GM19468 (cell line): ENCODE measurements around the gene GAB3.
"Not testable (repeated sequence)": the region's sequence is repeated elsewhere in the genome, so short reads cannot be mapped to it uniquely, and the experiment has no call there.

Experiments
- ATAC-seq: cut with Tn5 transposase; IDR thresholded peaks from one replicate; pipeline ENCODE4 v1.9.1; 2021; ENCODE audit warnings: mild to moderate bottlenecking, moderate library complexity, moderate number of reproducible peaks; ENCODE audit not compliant: unreplicated experiment; ENCODE audit errors: extremely low read depth

GAB3 gene

GRCh38 chrX:154727418-154727817 is 23.5 kb downstream of the GAB3 start:
- no peak for ATAC-seq

GRCh38 chrX:154724993-154725756 is 25.7 kb downstream of the GAB3 start:
- ATAC-seq: no peak

GRCh38 chrX:154721155-154721554 is 29.7 kb downstream of the GAB3 start:
- ATAC-seq: no peak

DNA sequence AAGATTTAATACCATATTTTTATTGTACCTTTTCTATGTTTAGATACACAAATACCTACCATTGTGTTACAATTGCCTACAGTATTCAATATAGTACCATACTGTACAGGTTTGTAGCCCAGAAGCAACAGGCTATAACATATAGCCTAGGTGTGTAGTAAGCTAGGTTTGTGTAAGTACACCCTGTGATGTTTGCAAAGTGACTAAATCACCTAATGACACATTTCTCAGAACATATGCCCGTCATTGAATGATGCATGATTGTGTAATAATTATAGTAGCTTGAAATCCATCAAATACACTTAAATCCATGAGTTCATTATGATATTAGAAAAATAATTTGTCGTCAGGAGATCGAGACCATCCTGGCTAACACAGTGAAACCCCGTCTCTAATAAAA is 30.8 kb downstream of the GAB3 start:
- no peak for ATAC-seq

DNA sequence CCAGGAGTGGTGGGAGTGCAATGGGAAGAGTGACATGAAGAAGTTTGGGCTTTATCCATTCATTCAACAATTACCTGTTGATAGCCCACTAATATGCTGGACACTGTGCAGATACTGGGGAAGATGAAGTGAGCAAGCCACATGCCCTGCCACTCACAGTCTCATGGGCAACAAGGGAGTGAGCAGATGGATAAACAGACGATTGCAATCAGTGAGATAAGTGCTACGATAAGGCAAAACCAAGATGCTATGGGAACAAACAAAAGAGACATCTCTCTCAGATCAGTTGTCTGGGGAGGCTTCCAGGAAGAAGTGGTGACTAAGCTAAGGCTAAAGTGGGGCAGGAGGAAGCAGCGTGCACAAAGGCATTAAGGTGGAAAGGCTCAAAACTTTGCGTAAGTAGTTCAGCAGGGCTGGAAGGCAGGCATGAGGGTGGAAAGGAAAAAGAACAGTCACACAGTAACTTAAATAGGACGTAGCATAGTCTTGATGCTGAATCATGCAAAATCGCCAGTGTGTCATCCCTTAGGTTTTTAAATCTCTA is 31.7 kb downstream of the GAB3 start:
- ATAC-seq: no peak

GRCh38 chrX:154718616-154719015 is 32.3 kb downstream of the GAB3 start:
- ATAC-seq: no peak

DNA sequence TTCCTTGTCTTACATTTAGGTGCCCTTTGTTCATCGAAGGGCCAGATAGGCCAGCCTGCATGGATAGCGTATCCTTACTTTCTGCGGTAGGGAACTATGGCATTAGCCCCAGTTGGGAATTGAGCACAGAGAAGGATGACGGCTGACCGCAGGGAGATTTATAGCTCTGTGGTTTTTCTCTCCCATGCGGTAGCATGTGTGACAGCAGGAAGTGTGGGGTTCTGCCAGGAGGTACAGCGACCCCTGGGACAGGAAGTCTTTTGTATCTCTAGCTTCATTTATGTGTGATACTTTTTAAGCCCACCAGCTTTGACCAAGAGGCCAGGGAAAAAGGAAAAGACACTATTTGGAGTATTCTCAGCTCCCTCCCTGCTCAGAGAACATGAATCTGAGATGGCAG is 33.1 kb downstream of the GAB3 start:
- ATAC-seq: no peak

DNA sequence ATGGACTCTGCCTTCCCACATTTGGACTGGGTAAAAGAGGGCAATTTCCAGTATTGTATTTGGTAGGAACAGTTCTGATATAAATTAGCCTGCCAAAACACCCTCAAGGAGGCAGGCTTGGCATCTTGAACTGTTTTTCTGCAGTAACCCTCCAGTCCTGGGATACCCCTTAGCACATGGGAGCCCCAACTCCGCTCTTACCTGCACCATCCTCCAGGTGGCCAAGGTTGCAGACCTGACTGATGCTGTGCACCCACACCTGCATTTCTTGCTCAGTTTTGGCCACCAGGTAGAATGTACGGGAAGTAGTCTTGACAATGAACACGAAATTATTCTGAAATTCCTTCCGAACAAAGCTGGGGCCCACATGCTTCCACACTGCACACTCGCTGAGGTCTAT is 35.1 kb downstream of the GAB3 start:
- no peak for ATAC-seq

GRCh38 chrX:154714925-154715324 is 36.0 kb downstream of the GAB3 start:
- ATAC-seq: peak; percentile 43

GRCh38 chrX:154712781-154713740 is 37.8 kb downstream of the GAB3 start:
- ATAC-seq: peak; percentile 47

DNA sequence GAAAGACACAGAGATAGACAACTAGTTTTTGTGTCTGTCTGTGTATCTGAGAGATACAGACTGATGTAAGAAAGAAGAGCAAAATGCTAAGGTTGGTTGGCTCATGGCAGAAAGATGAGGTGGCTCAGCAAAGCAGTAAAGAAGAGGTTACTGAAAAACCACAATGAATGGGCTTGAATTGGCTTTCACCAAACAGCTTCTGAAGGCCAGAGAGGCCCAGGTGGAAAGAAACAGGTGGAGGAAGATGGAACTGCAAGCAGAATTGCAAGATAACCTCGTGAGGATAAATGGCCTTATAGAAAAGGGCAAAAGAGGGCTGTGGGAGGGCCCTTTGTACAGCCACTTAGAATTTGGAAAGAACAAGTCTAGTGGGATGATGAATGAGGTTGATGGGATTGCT is 39.6 kb downstream of the GAB3 start:
- ATAC-seq: no peak

- ATAC-seq: no peak
Observed at GRCh38 chrX:154710309-154710708, 40.6 kb downstream of the GAB3 start.

DNA sequence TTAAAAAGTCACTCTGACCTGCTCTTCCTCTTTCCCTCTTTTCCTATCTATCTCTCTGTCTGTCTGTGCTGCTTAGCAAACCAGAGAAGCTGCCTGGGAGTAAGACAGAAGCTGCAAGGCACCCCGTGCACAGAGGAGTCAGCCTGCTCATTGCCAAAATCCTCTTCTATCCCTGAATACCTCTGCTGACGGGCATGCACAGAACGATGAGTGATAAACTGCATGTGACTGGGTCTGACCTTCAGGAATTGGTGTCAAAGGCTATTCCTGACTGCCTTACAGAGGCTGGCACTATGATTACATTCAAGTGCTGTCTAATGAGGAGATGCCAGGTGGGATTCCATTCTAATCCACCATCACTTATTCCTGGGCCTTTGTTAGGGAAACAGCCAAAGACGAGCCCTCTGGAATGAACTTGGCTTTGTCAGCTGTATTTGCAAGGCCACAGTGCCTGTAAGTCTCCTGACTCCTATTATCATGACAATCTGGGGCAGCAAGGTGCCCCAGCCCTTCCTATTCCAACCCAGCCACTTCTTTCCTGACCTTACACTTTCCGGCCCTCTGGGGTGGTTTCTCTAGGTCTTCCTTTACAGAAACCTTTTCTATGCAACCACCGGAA is 52.1 kb downstream of the GAB3 start:
- no peak for ATAC-seq

- ATAC-seq: no peak
Observed at GRCh38 chrX:154696676-154697045, 54.2 kb downstream of the GAB3 start.

DNA sequence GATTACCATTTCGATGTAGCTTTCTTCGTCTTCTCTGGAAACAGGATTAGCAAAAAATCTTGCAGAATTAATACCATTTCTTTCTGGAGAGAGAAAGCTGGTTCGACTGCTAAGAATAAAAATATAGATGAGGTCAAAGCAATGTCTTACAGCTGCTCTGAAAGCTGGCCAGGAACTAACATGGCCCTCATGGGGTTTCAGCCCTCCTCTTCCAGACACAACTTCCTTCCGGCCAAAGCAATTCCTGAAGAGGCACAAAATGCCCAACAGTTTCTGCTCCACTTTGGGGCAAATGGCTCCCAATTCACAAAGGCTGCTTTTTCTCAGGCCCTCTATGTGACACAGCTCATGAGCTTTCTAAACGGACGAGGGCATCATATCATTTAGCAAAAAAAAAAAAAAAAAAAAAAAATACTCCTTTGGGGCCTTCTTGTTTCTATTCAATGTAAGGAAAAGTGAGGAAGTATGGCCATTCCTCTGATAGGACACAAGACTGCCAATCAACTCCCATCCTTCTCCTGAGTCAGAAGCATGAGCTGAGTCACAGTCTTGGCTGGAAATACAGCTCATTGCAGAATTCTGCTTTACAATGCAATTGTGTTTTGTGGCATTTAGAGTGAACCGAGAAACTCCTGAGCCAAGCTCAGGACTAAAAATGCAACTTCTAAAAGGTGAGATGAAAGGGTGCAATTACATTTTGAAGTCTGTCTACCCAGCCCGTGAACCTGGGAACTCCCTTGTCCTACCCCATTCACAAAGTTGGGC is 54.8 kb downstream of the GAB3 start:
- no peak for ATAC-seq

DNA sequence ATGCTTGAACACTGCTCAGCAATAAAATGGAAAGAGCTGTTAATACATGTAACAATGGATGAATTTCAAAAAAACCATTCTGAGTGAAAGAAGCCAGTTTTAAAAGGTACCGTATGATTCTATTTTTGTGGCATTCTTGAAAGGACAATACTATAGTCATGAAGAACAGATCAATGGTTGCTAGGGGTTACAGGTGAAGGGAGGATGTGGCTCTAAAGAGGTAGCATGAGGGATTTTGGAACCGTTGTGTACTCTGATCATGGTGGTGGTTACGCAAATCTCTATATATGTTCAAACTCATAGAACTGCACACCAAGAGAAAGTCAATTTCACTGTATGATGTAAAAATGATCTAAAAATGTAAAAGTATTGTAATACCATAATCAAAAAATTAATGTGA is 57.5 kb downstream of the GAB3 start:
- ATAC-seq: no peak

GRCh38 chrX:154690438-154690837 is 60.4 kb downstream of the GAB3 start:
- ATAC-seq: not testable (repeated sequence)

- ATAC-seq: not testable (repeated sequence)
Observed at GRCh38 chrX:154672084-154672483, 78.8 kb downstream of the GAB3 start.

DNA sequence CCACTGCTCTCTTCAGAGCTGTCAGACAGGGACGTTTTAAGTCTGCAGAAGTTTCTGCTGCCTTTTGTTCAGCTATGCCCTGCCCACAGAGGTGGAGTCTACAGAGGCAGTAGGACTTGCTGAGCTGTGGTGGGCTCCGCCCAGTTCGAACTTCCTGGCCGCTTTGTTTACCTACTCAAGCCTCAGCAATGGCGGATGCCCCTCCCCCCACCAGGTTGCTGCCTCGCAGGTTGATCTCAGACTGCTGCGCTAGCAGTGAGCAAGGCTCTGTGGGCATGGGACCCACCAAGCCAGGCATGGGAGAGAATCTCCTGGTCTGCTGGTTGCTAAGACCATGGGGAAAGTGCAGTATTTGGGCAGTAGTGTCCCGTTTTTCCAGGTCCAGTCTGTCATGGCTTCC is 80.0 kb downstream of the GAB3 start:
- not testable (repeated sequence) for ATAC-seq

- ATAC-seq: no peak
Observed at GRCh38 chrX:154661899-154662298, 89.0 kb downstream of the GAB3 start.
